ENCODE results near the gene PHLDB1.
"Not testable (repeated sequence)": the region's sequence is repeated elsewhere in the genome, so short reads cannot be mapped to it uniquely, and the experiment has no call there.

PHLDB1 gene

DNA sequence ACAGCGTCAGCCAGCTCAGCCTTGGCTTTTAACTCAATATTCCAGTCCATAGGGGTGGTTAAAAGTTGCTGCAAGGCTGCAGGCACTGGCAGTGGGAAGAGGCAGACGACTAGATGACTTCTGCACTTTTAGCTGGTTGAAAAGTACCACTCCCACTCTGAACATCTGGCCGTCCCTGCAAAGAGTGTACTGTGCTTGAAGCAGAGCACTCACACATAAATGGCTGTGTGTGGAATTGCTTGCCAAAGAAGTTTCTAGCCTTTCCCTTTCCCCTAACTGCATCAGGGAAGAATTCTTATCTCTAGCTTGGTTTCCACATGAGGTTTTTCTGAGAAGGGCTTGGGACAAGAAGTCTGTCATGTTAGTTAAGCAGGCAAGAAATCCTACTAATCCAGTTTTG lies 5.1 kb upstream of the PHLDB1 start:
- peaks cover 21 to 39% of the 10 kb centered on the region in 2 experiments for H3K36me3 ChIP-seq (ENCODE audit: control insufficient read depth in 1 of 2, insufficient read depth in 2 of 2, low read length in 2 of 2)
- H3K79me2 ChIP-seq (ENCODE audit: control insufficient read depth, insufficient read depth, low read length, poor library complexity), result no peaks in the 10 kb centered on the region
- no peak overlapping the region for H3K4me3 ChIP-seq (ENCODE audit: low read depth, low read length)
- H2BK5ac ChIP-seq (ENCODE audit: low read depth, low read length, poor library complexity), result no peak overlapping the region
- H3K14ac ChIP-seq (ENCODE audit: low read length), result no peak overlapping the region
- H3K9me3 ChIP-seq (ENCODE audit: insufficient read depth, low read depth, low read length), result no peaks in the 10 kb centered on the region
- H3K18ac ChIP-seq (ENCODE audit: low read length), result no peak overlapping the region
- H3K4me1 ChIP-seq (ENCODE audit: control insufficient read depth in 1 of 2, insufficient read depth in 2 of 2, low read length in 2 of 2), result peaks cover 4 to 8% of the 10 kb centered on the region in 2 experiments
- H2BK12ac ChIP-seq (ENCODE audit: low read length), result no peak overlapping the region
- no peaks in the 10 kb centered on the region for H3K79me1 ChIP-seq (ENCODE audit: low read length)
- WGBS (ENCODE audit: extremely low coverage, insufficient coverage, insufficient read length), result no CpG with 5 or more reads among the region's 3 CpGs
- no peak overlapping the region for H3K9ac ChIP-seq (ENCODE audit: low read length)
- H3K23ac ChIP-seq (ENCODE audit: low read length), result no peak overlapping the region
- H4K12ac ChIP-seq (ENCODE audit: low read depth, low read length), result no peak overlapping the region
- H4K91ac ChIP-seq (ENCODE audit: low read depth, low read length), result no peak overlapping the region
- H4K8ac ChIP-seq (ENCODE audit: low read depth, low read length), result no peak overlapping the region
- no peak overlapping the region for H3K4ac ChIP-seq (ENCODE audit: low read depth, low read length)
- no peak overlapping the region for H3K27ac ChIP-seq (ENCODE audit: low read depth, low read length)
- DNase-seq, result no peak
- no peak overlapping the region for H2AFZ ChIP-seq (ENCODE audit: insufficient read depth, low read length, poor library complexity)
- no peaks in the 10 kb centered on the region for H3K27me3 ChIP-seq (ENCODE audit: insufficient read depth, low read length)
- H2BK120ac ChIP-seq (ENCODE audit: insufficient read depth, low read length, poor library complexity), result no peak overlapping the region
- H3K4me2 ChIP-seq (ENCODE audit: low read length), result no peak overlapping the region
- no peak overlapping the region for H2AK5ac ChIP-seq (ENCODE audit: low read length)

DNA sequence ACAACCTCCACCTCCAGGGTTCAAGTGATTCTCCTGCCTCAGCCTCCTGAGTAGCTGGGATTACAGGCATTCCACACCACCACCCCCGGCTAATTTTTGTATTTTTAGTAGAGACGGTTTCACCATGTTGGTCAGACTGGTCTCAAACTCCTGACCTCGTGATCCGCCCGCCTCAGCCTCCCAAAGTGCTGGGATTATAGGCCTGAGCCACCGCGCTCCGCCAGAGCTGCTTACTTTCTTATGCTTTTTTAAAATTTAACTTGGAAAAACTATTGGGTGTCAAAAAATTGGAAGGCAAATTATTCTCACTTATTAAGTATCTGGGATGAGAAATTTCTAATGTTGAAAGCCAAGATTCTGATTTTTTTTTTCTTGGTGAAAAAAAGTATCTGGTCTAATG lies 3.7 kb upstream of the PHLDB1 start:
- not testable (repeated sequence) for H3K9me3 ChIP-seq (ENCODE audit: insufficient read depth, low read depth, low read length); H4K12ac ChIP-seq (ENCODE audit: low read depth, low read length); H3K23ac ChIP-seq (ENCODE audit: low read length); H3K4me3 ChIP-seq (ENCODE audit: low read depth, low read length); H3K4ac ChIP-seq (ENCODE audit: low read depth, low read length); H2BK120ac ChIP-seq (ENCODE audit: insufficient read depth, low read length, poor library complexity); H3K79me2 ChIP-seq (ENCODE audit: control insufficient read depth, insufficient read depth, low read length, poor library complexity); H3K18ac ChIP-seq (ENCODE audit: low read length); H3K14ac ChIP-seq (ENCODE audit: low read length); H2AFZ ChIP-seq (ENCODE audit: insufficient read depth, low read length, poor library complexity); H3K79me1 ChIP-seq (ENCODE audit: low read length); H2AK5ac ChIP-seq (ENCODE audit: low read length); H3K9ac ChIP-seq (ENCODE audit: low read length); H3K27ac ChIP-seq (ENCODE audit: low read depth, low read length); H3K27me3 ChIP-seq (ENCODE audit: insufficient read depth, low read length); H2BK12ac ChIP-seq (ENCODE audit: low read length); H4K8ac ChIP-seq (ENCODE audit: low read depth, low read length); H3K4me2 ChIP-seq (ENCODE audit: low read length); H4K91ac ChIP-seq (ENCODE audit: low read depth, low read length); H2BK5ac ChIP-seq (ENCODE audit: low read depth, low read length, poor library complexity)
- peaks cover 11 to 13% of the 10 kb centered on the region in 2 experiments for H3K4me1 ChIP-seq (ENCODE audit: control insufficient read depth in 1 of 2, insufficient read depth in 2 of 2, low read length in 2 of 2)
- DNase-seq, result peak; percentile 39 to 56
- peaks cover 14 to 30% of the 10 kb centered on the region in 2 experiments for H3K36me3 ChIP-seq (ENCODE audit: control insufficient read depth in 1 of 2, insufficient read depth in 2 of 2, low read length in 2 of 2)
- WGBS (ENCODE audit: extremely low coverage, insufficient coverage, insufficient read length), result no CpG with 5 or more reads among the region's 8 CpGs

DNA sequence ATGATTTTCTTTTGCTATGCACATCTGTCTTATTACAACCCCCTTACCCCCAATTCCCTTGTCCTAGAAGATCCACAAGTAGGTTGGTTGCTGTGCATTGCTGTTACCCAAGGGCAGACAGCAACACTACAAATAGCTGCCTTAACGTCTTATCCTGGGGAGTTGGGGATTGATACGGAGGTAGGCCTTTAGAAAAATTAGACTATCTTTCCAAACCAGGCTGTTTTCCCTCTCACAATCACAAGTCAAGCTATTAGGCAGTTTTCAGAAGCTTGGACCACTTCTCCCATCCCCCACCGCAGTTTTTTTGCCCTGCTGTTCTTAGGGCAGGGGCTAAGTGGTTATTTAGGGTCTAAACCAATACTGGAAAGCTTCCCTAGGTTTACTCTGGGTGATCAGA lies 2.8 kb upstream of the PHLDB1 start:
- Histone ChIP-seq H3K4me2 (ENCODE audit: low read length) (no peak overlapping the region), H2AFZ (ENCODE audit: insufficient read depth, low read length, poor library complexity) (no peak overlapping the region), H4K12ac (ENCODE audit: low read depth, low read length) (no peak overlapping the region), H3K23ac (ENCODE audit: low read length) (no peak overlapping the region), H3K4me1 (ENCODE audit: control insufficient read depth in 1 of 2, insufficient read depth in 2 of 2, low read length in 2 of 2) (peaks cover 17 to 18% of the 10 kb centered on the region in 2 experiments), H3K36me3 (ENCODE audit: control insufficient read depth in 1 of 2, insufficient read depth in 2 of 2, low read length in 2 of 2) (peaks cover 7 to 21% of the 10 kb centered on the region in 2 experiments), H2BK12ac (ENCODE audit: low read length) (no peak overlapping the region), H4K91ac (ENCODE audit: low read depth, low read length) (no peak overlapping the region), H2BK5ac (ENCODE audit: low read depth, low read length, poor library complexity) (no peak overlapping the region), H4K8ac (ENCODE audit: low read depth, low read length) (no peak overlapping the region), H3K79me2 (ENCODE audit: control insufficient read depth, insufficient read depth, low read length, poor library complexity) (no peaks in the 10 kb centered on the region), H3K27ac (ENCODE audit: low read depth, low read length) (no peak overlapping the region), H3K14ac (ENCODE audit: low read length) (no peak overlapping the region), H3K18ac (ENCODE audit: low read length) (no peak overlapping the region), H2AK5ac (ENCODE audit: low read length) (no peak overlapping the region), H3K4ac (ENCODE audit: low read depth, low read length) (no peak overlapping the region), H3K79me1 (ENCODE audit: low read length) (peaks cover 5% of the 10 kb centered on the region), H3K9me3 (ENCODE audit: insufficient read depth, low read depth, low read length) (peaks cover 8% of the 10 kb centered on the region), H3K4me3 (ENCODE audit: low read depth, low read length) (no peak overlapping the region), H2BK120ac (ENCODE audit: insufficient read depth, low read length, poor library complexity) (no peak overlapping the region), H3K27me3 (ENCODE audit: insufficient read depth, low read length) (peaks cover 17% of the 10 kb centered on the region), H3K9ac (ENCODE audit: low read length) (no peak overlapping the region)
- DNase-seq, result no peak
- no CpG with 5 or more reads among the region's 3 CpGs for WGBS (ENCODE audit: extremely low coverage, insufficient coverage, insufficient read length)

DNA sequence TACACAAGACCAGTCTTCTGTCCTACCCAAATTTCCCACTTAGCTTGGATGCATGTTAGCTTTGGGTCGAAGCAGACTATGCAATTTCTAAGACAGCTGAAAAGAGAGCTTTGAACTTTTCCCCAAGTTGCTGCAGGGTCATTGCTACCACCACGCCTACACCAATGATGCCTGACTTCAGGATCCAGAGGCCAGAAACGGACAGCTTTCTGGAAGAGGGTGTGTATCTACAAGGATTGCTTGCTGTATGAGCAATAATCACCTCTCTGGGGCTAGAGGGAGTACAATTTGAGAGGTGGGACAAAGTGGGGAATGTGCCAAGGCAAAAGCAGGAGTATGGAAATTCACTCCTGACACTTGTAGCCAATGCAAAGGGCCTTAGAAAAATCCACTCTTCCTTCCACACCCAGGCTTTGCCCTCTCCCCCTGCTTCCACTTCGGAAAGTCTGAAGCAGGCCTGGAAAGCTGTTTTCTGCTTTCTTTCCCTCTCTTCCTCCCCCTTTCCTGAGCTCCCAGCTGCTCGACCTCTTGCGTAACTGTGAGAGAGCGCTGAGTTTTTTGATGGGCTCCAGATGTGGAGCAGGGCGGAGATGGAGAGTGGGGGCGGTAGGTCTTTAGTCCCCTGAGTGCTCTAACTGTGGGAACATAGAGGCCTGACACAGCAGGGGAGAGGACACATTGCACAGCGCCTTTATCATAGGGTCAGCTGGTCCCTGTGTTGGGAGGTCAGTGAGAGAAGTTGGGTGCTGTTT lies 2.1 kb upstream of the PHLDB1 start:
- Histone ChIP-seq H3K79me2 (ENCODE audit: control insufficient read depth, insufficient read depth, low read length, poor library complexity) (no peaks in the 10 kb centered on the region), H3K14ac (ENCODE audit: low read length) (no peak overlapping the region), H3K36me3 (ENCODE audit: control insufficient read depth in 1 of 2, insufficient read depth in 2 of 2, low read length in 2 of 2) (peaks cover 7 to 16% of the 10 kb centered on the region in 2 experiments), H4K91ac (ENCODE audit: low read depth, low read length) (no peak overlapping the region), H3K27ac (ENCODE audit: low read depth, low read length) (no peak overlapping the region), H3K9me3 (ENCODE audit: insufficient read depth, low read depth, low read length) (peaks cover 8% of the 10 kb centered on the region), H2AK5ac (ENCODE audit: low read length) (no peak overlapping the region), H2AFZ (ENCODE audit: insufficient read depth, low read length, poor library complexity) (no peak overlapping the region), H4K8ac (ENCODE audit: low read depth, low read length) (no peak overlapping the region), H3K9ac (ENCODE audit: low read length) (no peak overlapping the region), H3K4ac (ENCODE audit: low read depth, low read length) (no peak overlapping the region), H3K4me3 (ENCODE audit: low read depth, low read length) (no peak overlapping the region), H3K79me1 (ENCODE audit: low read length) (peaks cover 5% of the 10 kb centered on the region), H2BK12ac (ENCODE audit: low read length) (no peak overlapping the region), H3K23ac (ENCODE audit: low read length) (no peak overlapping the region), H2BK120ac (ENCODE audit: insufficient read depth, low read length, poor library complexity) (no peak overlapping the region), H3K27me3 (ENCODE audit: insufficient read depth, low read length) (peaks cover 24% of the 10 kb centered on the region), H3K4me2 (ENCODE audit: low read length) (no peak overlapping the region), H4K12ac (ENCODE audit: low read depth, low read length) (no peak overlapping the region), H3K4me1 (ENCODE audit: control insufficient read depth in 1 of 2, insufficient read depth in 2 of 2, low read length in 2 of 2) (peaks cover 19 to 24% of the 10 kb centered on the region in 2 experiments), H3K18ac (ENCODE audit: low read length) (no peak overlapping the region), H2BK5ac (ENCODE audit: low read depth, low read length, poor library complexity) (no peak overlapping the region)
- peak in 1 of 2 donors; percentile 23 for DNase-seq
- WGBS (ENCODE audit: extremely low coverage, insufficient coverage, insufficient read length), result no CpG with 5 or more reads among the region's 10 CpGs
